Fibroblast of the aortic adventitia (primary cell): ENCODE data around the gene PTCHD4. TPM values are rescaled to one million over a fixed set of nuclear protein-coding genes. Genes with fewer than 3 reads are reported as not detected.

Source experiments
- DNase-seq: peaks from one replicate; pipeline ENCODE4 v3.0.0-alpha.2; 2010; ENCODE audit warnings: low read depth
- H3K4me3 ChIP-seq: 2 replicates; pipeline ENCODE4 v1.5.1; 2011; ENCODE audit warnings: low read depth, mild to moderate bottlenecking, control low read depth, low read length, moderate library complexity
- total RNA-seq: library from RNA; depleted of rRNA; stranded (reverse); fragments of >200 nt; gene quantifications from 2 replicates; pipeline ENCODE4 v1.2.3, GENCODE V29; 2012; ENCODE audit warnings: low replicate concordance
- TF ChIP-seq, protein P1 (sequence below): IDR thresholded peaks from 2 replicates; pipeline ENCODE4 v1.5.1; 2011; ENCODE audit warnings: mild to moderate bottlenecking, low read length, control low read depth, inconsistent platforms; ENCODE audit not compliant: insufficient read depth

PTCHD4 gene
- total RNA-seq, result 5.2 and 9.8 TPM in 2 replicates

DNA sequence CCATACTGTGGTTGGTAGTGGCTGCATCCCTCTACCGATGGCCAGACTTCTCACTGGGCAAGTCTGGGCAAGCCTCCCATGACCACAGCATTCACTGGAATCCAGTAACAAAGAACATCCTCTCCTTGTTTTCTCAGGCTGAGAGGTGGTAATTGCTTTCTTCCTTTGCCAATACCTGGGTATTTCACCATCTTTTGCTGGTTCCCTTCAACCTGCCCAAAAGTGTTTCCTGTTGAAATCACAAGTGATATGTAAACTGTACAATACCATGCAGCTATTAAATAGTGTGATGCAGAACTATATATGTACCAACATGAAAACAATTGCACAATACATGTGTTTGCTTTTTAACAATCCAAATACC lies at the start of gene PTCHD4:
PTCHD4 (minus strand) TSS at position 55 of the 364 bp plus-strand sequence. CDS start 42,240 bp downstream, outside the sequence.
- H3K4me3 ChIP-seq, result peak within 1 kb of the TSS; percentile 53
- TF ChIP-seq, protein P1, sequence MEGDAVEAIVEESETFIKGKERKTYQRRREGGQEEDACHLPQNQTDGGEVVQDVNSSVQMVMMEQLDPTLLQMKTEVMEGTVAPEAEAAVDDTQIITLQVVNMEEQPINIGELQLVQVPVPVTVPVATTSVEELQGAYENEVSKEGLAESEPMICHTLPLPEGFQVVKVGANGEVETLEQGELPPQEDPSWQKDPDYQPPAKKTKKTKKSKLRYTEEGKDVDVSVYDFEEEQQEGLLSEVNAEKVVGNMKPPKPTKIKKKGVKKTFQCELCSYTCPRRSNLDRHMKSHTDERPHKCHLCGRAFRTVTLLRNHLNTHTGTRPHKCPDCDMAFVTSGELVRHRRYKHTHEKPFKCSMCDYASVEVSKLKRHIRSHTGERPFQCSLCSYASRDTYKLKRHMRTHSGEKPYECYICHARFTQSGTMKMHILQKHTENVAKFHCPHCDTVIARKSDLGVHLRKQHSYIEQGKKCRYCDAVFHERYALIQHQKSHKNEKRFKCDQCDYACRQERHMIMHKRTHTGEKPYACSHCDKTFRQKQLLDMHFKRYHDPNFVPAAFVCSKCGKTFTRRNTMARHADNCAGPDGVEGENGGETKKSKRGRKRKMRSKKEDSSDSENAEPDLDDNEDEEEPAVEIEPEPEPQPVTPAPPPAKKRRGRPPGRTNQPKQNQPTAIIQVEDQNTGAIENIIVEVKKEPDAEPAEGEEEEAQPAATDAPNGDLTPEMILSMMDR, result no peak
- DNase-seq, result peak; percentile 63

DNA sequence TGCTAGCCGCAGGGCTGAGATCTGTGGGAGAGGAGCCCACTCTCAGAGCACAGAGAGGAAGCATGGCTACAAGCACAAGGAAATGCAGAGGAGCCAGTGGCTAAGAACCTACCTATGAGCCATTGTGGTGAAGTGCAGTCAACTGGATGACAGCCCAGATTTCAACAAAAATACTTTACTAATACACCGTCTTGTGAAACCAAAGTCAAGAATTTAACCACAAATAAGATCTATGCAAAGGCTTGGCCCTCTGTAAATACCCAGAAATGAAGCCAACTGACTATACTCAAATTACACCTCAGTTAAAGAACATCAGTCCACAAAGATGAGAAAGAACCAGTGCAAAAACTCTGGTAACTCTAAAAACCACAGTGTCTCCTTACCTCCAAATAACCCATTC lies 40.1 kb upstream of the PTCHD4 start:
- peak; percentile 84 for DNase-seq
- no peak overlapping the region for H3K4me3 ChIP-seq
- TF ChIP-seq, protein P1, result no peak

DNA sequence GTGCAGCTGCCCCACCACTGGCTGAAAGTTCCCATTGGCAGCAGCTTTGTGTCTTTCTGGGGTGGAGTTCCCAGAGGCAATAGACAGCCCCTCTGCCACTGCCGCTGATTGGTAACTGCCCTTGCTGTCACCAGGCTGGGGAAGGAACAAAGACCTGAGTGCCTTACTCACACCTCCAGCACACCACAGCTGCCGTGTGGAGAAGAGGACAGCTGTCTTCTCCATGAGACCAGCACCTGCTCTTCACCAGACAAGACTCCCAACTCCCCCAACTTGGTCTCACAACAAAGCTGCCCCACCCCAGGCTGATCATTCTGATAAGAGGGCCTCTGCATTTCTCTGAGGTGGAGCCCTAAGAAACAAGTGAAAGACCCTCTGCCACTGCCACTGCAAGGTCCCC lies 39.7 kb upstream of the PTCHD4 start:
- H3K4me3 ChIP-seq, result no peak overlapping the region
- TF ChIP-seq, protein P1, result no peak
- DNase-seq, result no peak

DNA sequence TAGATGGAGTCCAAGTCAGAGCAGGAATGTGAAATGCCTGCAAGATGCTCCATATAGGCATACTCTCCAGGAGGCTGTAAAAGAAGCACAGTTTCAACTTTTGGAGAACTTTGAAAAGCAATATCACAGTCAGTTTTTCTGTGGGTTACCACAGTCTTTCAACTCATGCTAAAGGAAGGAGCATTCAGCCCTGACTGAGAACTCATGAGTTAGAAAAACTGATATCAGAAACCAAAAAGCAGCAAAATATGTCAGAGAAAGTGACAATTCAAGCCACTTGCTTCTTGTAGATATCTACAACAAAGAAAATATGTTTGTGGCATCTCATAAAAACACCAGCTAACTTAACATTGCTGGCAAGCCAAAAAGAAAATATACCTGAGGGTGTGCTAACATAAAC lies 36.1 kb upstream of the PTCHD4 start:
- no peak for DNase-seq
- H3K4me3 ChIP-seq, result no peak overlapping the region
- TF ChIP-seq, protein P1, result no peak

DNA sequence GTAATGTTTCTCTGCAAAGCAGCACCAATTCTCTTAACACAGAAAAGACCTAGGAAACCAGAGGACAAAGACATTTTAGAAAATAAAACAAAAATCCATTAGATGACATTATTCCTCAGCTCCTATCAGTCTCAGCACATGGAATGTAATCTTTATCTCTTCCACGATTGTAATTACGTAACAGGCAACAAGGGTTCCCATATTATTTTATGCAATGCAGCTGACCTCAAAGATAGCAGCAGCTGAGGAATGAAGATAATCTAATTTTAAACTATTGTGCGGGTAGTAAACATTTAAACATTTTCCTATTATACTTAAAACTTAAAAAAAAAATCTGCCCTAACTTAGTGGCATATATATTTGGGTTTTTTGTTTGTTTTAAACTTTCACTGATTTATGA lies 33.0 kb upstream of the PTCHD4 start:
- DNase-seq, result peak; percentile 76

DNA sequence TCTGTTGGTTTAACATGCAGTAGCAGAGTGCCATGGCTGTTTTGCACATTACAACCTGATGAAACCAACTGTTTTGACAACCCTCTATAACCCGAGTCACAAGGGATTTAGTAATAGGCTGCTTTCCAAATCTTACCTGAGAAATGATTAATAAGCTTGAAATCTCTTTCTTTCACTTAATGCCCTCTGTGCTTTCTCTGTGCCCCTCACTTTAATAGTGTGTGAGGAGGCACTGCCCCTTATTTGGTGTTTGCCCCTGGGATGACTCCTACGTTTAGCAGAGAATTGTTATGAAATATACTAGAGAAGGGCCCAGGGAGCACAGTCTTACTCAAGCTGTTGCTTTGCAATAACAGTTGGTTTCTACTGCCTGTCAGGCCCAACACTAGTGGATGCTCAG lies 31.0 kb upstream of the PTCHD4 start:
- TF ChIP-seq, protein P1, result no peak
- no peak overlapping the region for H3K4me3 ChIP-seq
- no peak for DNase-seq

More for the DNA sequence above, 33.0 kb upstream of the PTCHD4 start:
- TF ChIP-seq, protein P1, result no peak
- H3K4me3 ChIP-seq, result no peak overlapping the region
